GM12878 (cell line): ENCODE data around the gene SUSD6. TPM values are rescaled to one million over a fixed set of nuclear protein-coding genes. Genes with fewer than 3 reads are reported as not detected.

Experiments used
- ATAC-seq: fragments of 200-7000 bp; cut with Tn5 transposase; 3 replicates; pipeline ENCODE4 v1.9.1; 2020; ENCODE audit warnings: mild to moderate bottlenecking, moderate library complexity
- BruUV-seq: library from RNA; stranded (reverse); fragments of 400-500 nt; replicated peaks from 2 replicates; lab custom pipeline; 2021; lab: Mats Ljungman, UMichigan
- CTCF ChIA-PET: fragments of 300-600 bp; sonication (Branson Sonifier 250); formaldehyde crosslinking; extraction: SDS; loops from one replicate; lab custom pipeline; 2021; ENCODE audit warnings: inconsistent platforms; lab: Yijun Ruan, JAX
- POLR2A ChIA-PET: fragments of 350-600 bp; formaldehyde crosslinking; extraction: SDS; loops from one replicate; lab custom pipeline; 2021; ENCODE audit warnings: inconsistent platforms; lab: Charles Lee
- RAD21 ChIA-PET: fragments of 300-600 bp; sonication (Branson Sonifier 250); formaldehyde crosslinking; loops from one replicate; lab custom pipeline; 2023; ENCODE audit warnings: antibody characterized with exemption; ENCODE audit not compliant: unreplicated experiment; lab: Charles Lee
- SMC1A ChIA-PET: fragments of 300-600 bp; sonication (Branson Sonifier 250); formaldehyde crosslinking; loops from one replicate; lab custom pipeline; 2023; ENCODE audit not compliant: unreplicated experiment, uncharacterized antibody; lab: Charles Lee
- DNase-seq: peaks from one replicate; pipeline ENCODE4 v3.0.0-alpha.2; 2011; ENCODE audit warnings: low read depth, low spot score
- FAIRE-seq: peaks from 3 replicates; lab custom pipeline; 2011; peaks lifted over from hg19 to GRCh38; lab: Jason Lieb, UNC
- H2AFZ ChIP-seq: 2 replicates; pipeline ENCODE4 v1.6.0; 2011; ENCODE audit warnings: low read depth, low read length, control low read depth; ENCODE audit not compliant: control insufficient read depth
- H3K27ac ChIP-seq: 2 replicates; pipeline ENCODE4 v1.5.1; 2011; ENCODE audit warnings: control low read depth; ENCODE audit not compliant: control insufficient read depth, insufficient read depth
- H3K27me3 ChIP-seq, 2 experiments: replicated peaks in 1 of 2; 2 replicates each; pipeline versions ENCODE4 v1.6.0 to v1.6.1; 2011; ENCODE audit warnings: low read length in 1 of 2; ENCODE audit not compliant: control insufficient read depth in 2 of 2, insufficient read depth in 2 of 2
- H3K36me3 ChIP-seq, 2 experiments: 2 replicates each; pipeline ENCODE4 v1.5.1; 2011; ENCODE audit warnings: low read length in 1 of 2; ENCODE audit not compliant: control insufficient read depth in 2 of 2, insufficient read depth in 2 of 2
- H3K4me1 ChIP-seq: 2 replicates; pipeline ENCODE4 v1.6.1; 2011; ENCODE audit warnings: mild to moderate bottlenecking, low read length, moderate library complexity, mixed read lengths; ENCODE audit not compliant: control insufficient read depth, insufficient read depth
- H3K4me2 ChIP-seq: 2 replicates; pipeline ENCODE4 v1.6.0; 2011; ENCODE audit warnings: control low read depth; ENCODE audit not compliant: control insufficient read depth, insufficient read depth
- H3K4me3 ChIP-seq: fragments of 200-600 bp; sonication (generic); 2 replicates; pipeline ENCODE4 v1.5.1; 2016
- H3K79me2 ChIP-seq: 2 replicates; pipeline ENCODE4 v1.6.0; 2011; ENCODE audit warnings: low read length; ENCODE audit not compliant: control insufficient read depth, insufficient read depth
- H3K9ac ChIP-seq: 2 replicates; pipeline ENCODE4 v1.8.0; 2011; ENCODE audit warnings: low read length, control low read depth, mixed read lengths; ENCODE audit not compliant: control insufficient read depth, insufficient read depth
- H3K9me3 ChIP-seq: replicated peaks from 3 replicates; pipeline ENCODE4 v1.5.1; 2011; ENCODE audit warnings: mild to moderate bottlenecking, low read length; ENCODE audit not compliant: control insufficient read depth, insufficient read depth
- H4K20me1 ChIP-seq: 2 replicates; pipeline ENCODE4 v1.6.0; 2011; ENCODE audit not compliant: control insufficient read depth, insufficient read depth
- CREM ChIP-seq: IDR thresholded peaks from 2 replicates; pipeline ENCODE4 v1.6.1; 2014; ENCODE audit warnings: antibody characterized with exemption, low read depth
- CTCF ChIP-seq, 3 experiments: IDR thresholded peaks in 2 of 3; conservative IDR thresholded peaks in 1 of 3; 2 replicates each; pipeline ENCODE4 v1.5.1; 2011; ENCODE audit warnings: low read depth in 3 of 3, low read length in 3 of 3, mild to moderate bottlenecking in 3 of 3, control low read depth in 2 of 3, moderate library complexity in 2 of 3, inconsistent platforms in 1 of 3, mixed read lengths in 1 of 3; ENCODE audit not compliant: control insufficient read depth in 2 of 3, insufficient read depth in 1 of 3; ENCODE audit errors: extremely low read depth in 1 of 3
- FOS ChIP-seq: IDR thresholded peaks from 3 replicates; pipeline ENCODE4 v1.6.1; 2011; ENCODE audit warnings: borderline replicate concordance; ENCODE audit not compliant: insufficient read length; ENCODE audit errors: extremely low read depth
- HDGF ChIP-seq: fragments of 450-650 bp; IDR thresholded peaks from 2 replicates; pipeline ENCODE4 v1.6.1; 2016; ENCODE audit warnings: antibody characterized with exemption
- JUNB ChIP-seq: IDR thresholded peaks from 2 replicates; pipeline ENCODE4 v1.6.1; 2016; ENCODE audit warnings: antibody characterized with exemption, mild to moderate bottlenecking
- MYB ChIP-seq: fragments of 150-350 bp; IDR thresholded peaks from 2 replicates; pipeline ENCODE4 v1.6.1; 2014; ENCODE audit warnings: mild to moderate bottlenecking, low read depth, low read length, borderline replicate concordance
- NR2F1 ChIP-seq: fragments of 450-650 bp; conservative IDR thresholded peaks from 2 replicates; pipeline ENCODE4 v1.6.1; 2017; ENCODE audit warnings: mild to moderate bottlenecking
- SIX5 ChIP-seq: IDR thresholded peaks from 2 replicates; pipeline ENCODE4 v1.6.1; 2011; ENCODE audit warnings: mild to moderate bottlenecking, low read depth, low read length, moderate library complexity; ENCODE audit not compliant: severe bottlenecking
- TCF7 ChIP-seq: IDR thresholded peaks from 2 replicates; pipeline ENCODE4 v1.6.1; 2014; ENCODE audit warnings: antibody characterized with exemption, borderline replicate concordance
- USF1 ChIP-seq: IDR thresholded peaks from 2 replicates; pipeline ENCODE4 v1.6.1; 2011; ENCODE audit warnings: borderline replicate concordance, low read depth, mild to moderate bottlenecking, moderate library complexity, mixed read lengths, low read length; ENCODE audit not compliant: insufficient read depth; ENCODE audit errors: extremely low read length
- ZNF622 ChIP-seq: fragments of 450-650 bp; IDR thresholded peaks from 2 replicates; pipeline ENCODE4 v1.6.1; 2017; ENCODE audit warnings: mild to moderate bottlenecking, inconsistent platforms
- WGBS: methylation state at CpG from one replicate; pipeline ENCODE4 v1.1.6; 2016; ENCODE audit warnings: low lambda C conversion rate; ENCODE audit not compliant: insufficient replicate concordance, insufficient coverage; ENCODE audit errors: missing lambda C conversion rate; 5-methylcytosine and 5-hydroxymethylcytosine counted together
- in situ Hi-C: fragments of 300-500 bp; cut with MboI; formaldehyde crosslinking; loops from 9 replicates; pipeline ENCODE4 v1.14.3; 2018; ENCODE audit warnings: mixed read lengths
- intact Hi-C: fragments of 100-400 bp; cut with micrococcal nuclease; formaldehyde crosslinking; loops from one replicate; pipeline ENCODE4 v1.14.2; 2022; ENCODE audit not compliant: unreplicated experiment
- polyA plus RNA-seq, 11 experiments: library from polyadenylated mRNA; depleted of rRNA in 4 of 11; unstranded in 6 of 11; stranded (reverse) in 5 of 11; fragments of >200 nt; fragmentation: Nextera tagmentation in 4 of 11; fragmentation: Illumina TruSeq in 1 of 11; extraction: Ambion mirVana in 4 of 11; extraction: Trizol in 1 of 11; gene quantifications; 1 replicate in 1 of 11; 2 replicates in 10 of 11; pipeline versions ENCODE4 v1.2.1 to v1.2.3, GENCODE V29; 2011 to 2016; ENCODE audit warnings: inconsistent platforms in 2 of 11, missing spikeins in 2 of 11, low read depth in 1 of 11
- total RNA-seq, 4 experiments: library from RNA; depleted of rRNA in 3 of 4; stranded (reverse); fragments of >200 nt in 3 of 4; fragmentation: Illumina TruSeq in 1 of 4; extraction: Trizol in 1 of 4; gene quantifications; 2 replicates each; pipeline versions ENCODE4 v1.2.1 to v1.2.3, GENCODE V29; 2013 to 2021
- TF ChIP-seq, protein P1 (sequence below): fragments of 450-650 bp; IDR thresholded peaks from 2 replicates; pipeline ENCODE4 v1.6.1; 2017; ENCODE audit warnings: mild to moderate bottlenecking, moderate library complexity

Gene SUSD6
- total and polyA plus RNA-seq, 10 of the 15 experiments (the other 5 are each of a cell fraction or from before 2014, with no cell fraction given) = 6.6 to 39.8 (median 20.2) TPM

- TF ChIP-seq CTCF (IDR thresholded peaks at IDR 0.05 in 2 of 3, conservative IDR thresholded peaks at IDR 0.05 in 1 of 3; ENCODE audit: control insufficient read depth in 2 of 3, extremely low read depth in 1 of 3, insufficient read depth in 1 of 3, low read depth in 3 of 3, low read length in 3 of 3) = no peak
These were observed 78.6 kb downstream of the SUSD6 start (continued) for GRCh38 chr14:69690042-69690441.

DNA sequence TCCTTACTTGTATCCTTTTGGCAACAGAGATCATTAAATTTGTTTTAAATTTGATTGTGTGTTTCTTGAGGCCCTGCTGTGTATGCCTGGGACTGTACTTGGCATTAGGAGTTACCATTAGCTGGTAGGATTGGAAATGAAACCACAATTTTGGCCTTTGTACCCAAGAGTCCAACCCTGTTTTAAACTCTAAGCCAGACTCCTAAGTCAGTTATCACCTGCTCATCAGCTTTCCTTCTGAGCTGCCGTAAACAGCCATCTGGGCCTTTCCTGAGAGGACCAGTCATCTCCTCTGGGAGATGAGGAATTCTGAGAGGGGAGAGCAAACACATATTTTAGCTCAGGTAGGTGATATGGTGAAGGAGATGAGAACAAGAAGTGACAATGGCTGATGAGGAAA lies 81.2 kb downstream of the SUSD6 start:
- peaks cover 0 to 6% of the 10 kb centered on the region in 2 experiments; a peak in 2 of 4 replicates for H3K36me3 ChIP-seq
- no peak for FAIRE-seq
- intact Hi-C loops = loop anchor here (5.0 kb wide), 1 partner anchor 75 kb away; no protein-coding TSS in a partner anchor
- H2AFZ ChIP-seq = no peak overlapping the region
- H3K9me3 ChIP-seq = no peaks in the 10 kb centered on the region
- ChIA-PET POLR2A (interaction anchor here (1.2 to 1.7 kb wide), 2 partner anchors 39 to 80 kb away, joined by 3 to 4 read pairs; no protein-coding TSS in a partner anchor), RAD21 (interaction anchor here (1.0 to 1.6 kb wide), 5 partner anchors 18 to 88 kb away, joined by 3 to 5 read pairs (median 4); partner anchors contain the start of gene SUSD6), CTCF (interaction anchor here (0.7 to 1.7 kb wide), 7 partner anchors 9 to 85 kb away, joined by 3 to 7 read pairs (median 4); no protein-coding TSS in a partner anchor), SMC1A (interaction anchor here (0.7 to 1.8 kb wide), 9 partner anchors 9 to 211 kb away, joined by 3 to 7 read pairs (median 3); no protein-coding TSS in a partner anchor)
- peak overlapping the region; percentile 56 for H3K4me2 ChIP-seq
- peaks cover 58% of the 10 kb centered on the region for H3K4me1 ChIP-seq
- peaks cover 76% of the 10 kb centered on the region for H3K79me2 ChIP-seq
- no peak for ATAC-seq
- no peak for DNase-seq
- no peak overlapping the region for H3K9ac ChIP-seq
- WGBS = 100% methylated on average over 1 of the region's 1 CpG
- BruUV-seq = no TSS peak
- H4K20me1 ChIP-seq = peaks cover 5% of the 10 kb centered on the region; the same call in 1 of the 2 replicates
- TF ChIP-seq HDGF = no peak
- TF ChIP-seq TCF7 = no peak
- TF ChIP-seq SIX5 = no peak
- TF ChIP-seq, protein P1, sequence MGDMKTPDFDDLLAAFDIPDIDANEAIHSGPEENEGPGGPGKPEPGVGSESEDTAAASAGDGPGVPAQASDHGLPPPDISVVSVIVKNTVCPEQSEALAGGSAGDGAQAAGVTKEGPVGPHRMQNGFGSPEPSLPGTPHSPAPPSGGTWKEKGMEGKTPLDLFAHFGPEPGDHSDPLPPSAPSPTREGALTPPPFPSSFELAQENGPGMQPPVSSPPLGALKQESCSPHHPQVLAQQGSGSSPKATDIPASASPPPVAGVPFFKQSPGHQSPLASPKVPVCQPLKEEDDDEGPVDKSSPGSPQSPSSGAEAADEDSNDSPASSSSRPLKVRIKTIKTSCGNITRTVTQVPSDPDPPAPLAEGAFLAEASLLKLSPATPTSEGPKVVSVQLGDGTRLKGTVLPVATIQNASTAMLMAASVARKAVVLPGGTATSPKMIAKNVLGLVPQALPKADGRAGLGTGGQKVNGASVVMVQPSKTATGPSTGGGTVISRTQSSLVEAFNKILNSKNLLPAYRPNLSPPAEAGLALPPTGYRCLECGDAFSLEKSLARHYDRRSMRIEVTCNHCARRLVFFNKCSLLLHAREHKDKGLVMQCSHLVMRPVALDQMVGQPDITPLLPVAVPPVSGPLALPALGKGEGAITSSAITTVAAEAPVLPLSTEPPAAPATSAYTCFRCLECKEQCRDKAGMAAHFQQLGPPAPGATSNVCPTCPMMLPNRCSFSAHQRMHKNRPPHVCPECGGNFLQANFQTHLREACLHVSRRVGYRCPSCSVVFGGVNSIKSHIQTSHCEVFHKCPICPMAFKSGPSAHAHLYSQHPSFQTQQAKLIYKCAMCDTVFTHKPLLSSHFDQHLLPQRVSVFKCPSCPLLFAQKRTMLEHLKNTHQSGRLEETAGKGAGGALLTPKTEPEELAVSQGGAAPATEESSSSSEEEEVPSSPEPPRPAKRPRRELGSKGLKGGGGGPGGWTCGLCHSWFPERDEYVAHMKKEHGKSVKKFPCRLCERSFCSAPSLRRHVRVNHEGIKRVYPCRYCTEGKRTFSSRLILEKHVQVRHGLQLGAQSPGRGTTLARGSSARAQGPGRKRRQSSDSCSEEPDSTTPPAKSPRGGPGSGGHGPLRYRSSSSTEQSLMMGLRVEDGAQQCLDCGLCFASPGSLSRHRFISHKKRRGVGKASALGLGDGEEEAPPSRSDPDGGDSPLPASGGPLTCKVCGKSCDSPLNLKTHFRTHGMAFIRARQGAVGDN = no peak
- no peak for TF ChIP-seq NR2F1
- TF ChIP-seq MYB = no peak
- TF ChIP-seq ZNF622 = no peak
- TF ChIP-seq CREM = no peak
- no peak for TF ChIP-seq USF1
- no peak for TF ChIP-seq FOS
- no peak for TF ChIP-seq JUNB
- in situ Hi-C loops = no loop called here
- no peaks in the 10 kb centered on the region for H3K27me3 ChIP-seq
- H3K4me3 ChIP-seq = no peak overlapping the region
- H3K27ac ChIP-seq = peak overlapping the region; percentile 70
